Measurements from ENCODE around the gene MPP3.
"Not testable (repeated sequence)": the region's sequence is repeated elsewhere in the genome, so short reads cannot be mapped to it uniquely, and the experiment has no call there.

The MPP3 gene, protein sequence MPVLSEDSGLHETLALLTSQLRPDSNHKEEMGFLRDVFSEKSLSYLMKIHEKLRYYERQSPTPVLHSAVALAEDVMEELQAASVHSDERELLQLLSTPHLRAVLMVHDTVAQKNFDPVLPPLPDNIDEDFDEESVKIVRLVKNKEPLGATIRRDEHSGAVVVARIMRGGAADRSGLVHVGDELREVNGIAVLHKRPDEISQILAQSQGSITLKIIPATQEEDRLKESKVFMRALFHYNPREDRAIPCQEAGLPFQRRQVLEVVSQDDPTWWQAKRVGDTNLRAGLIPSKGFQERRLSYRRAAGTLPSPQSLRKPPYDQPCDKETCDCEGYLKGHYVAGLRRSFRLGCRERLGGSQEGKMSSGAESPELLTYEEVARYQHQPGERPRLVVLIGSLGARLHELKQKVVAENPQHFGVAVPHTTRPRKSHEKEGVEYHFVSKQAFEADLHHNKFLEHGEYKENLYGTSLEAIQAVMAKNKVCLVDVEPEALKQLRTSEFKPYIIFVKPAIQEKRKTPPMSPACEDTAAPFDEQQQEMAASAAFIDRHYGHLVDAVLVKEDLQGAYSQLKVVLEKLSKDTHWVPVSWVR

DNA sequence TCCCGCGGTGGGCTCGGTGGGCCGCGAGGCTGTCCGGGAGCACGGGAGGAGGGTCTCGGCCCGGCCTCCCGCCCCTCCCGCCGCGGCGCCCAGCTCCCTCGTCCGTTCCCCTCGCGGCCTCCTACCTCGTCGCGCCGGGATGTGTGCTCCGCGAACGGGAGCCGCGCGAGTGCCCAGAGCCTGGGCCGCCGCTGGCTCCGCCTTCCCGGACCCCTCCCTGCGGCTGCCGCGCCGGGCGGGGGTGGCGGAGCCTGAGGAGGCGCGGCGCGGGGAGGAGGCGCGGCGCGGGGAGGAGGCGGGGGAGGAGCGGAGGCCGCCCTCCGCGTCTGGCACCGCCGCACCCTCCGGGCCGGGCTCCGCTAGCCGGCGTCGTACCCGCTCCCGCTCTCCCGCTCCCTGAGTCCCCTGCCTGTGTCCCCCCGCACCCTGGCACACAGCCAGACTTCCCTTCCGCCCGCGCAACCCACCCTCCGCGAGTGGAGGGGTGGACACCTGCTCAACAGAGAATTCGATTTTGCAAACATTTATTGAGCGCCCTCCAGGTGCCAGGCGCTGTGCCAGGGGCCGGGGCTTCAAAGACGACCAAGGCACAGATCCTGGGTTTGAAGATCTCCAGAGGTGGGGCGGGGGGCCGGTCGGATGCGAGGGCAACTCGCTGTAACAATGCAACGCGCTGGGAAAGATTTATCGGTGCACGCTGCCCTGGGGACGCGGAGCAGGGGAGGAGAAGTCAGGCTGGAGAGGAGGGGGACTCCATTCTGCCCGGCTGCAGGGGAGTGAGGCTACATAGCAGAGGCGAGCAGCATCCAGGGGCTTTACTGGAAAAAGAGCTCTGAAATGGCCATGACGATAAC lies at the start of gene MPP3:
MPP3 (minus strand) TSS at position 171 of the 854 bp plus-strand sequence. CDS start 1,240 bp downstream, outside the sequence.
- peak; percentile 13 to 23 for DNase-seq (ENCODE audit: low read depth in 2 of 2)

DNA sequence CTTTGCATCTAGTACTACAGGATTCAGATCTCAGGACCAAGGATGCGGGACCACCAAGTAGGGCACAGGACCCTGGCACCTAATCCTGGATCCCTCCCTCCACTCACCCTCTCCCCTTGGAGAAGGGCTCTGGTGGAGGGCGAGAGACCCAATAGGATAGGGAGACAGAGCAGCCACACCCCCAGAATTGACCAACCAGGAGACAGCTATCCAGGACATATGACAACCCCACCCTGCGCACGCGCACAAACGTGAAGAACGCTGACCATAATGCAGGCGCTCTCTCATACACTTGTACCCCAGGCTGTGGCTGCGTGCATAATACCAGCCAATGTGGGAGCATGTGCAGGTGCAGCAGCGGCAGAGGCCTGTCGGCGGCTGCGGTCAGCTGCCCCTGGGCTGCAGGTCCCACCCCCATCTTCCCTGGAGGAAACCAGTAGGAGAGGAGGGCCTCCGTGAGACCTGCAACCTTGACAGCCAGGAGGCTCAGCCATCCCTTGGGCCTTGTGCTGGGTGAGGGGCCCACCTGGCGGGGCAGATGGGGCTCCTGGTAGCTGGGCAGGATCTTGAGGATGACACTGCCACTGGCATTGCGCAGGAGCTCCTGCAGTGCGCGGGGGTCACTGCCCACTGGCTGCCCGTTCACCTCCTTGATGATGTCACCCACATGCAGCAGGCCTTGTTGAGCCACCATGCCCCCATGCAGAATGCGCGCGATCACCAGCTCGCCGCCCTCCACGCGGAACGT lies 49.0 kb upstream of the MPP3 start:
- DNase-seq (ENCODE audit: low read depth in 2 of 2) = no peak

DNA sequence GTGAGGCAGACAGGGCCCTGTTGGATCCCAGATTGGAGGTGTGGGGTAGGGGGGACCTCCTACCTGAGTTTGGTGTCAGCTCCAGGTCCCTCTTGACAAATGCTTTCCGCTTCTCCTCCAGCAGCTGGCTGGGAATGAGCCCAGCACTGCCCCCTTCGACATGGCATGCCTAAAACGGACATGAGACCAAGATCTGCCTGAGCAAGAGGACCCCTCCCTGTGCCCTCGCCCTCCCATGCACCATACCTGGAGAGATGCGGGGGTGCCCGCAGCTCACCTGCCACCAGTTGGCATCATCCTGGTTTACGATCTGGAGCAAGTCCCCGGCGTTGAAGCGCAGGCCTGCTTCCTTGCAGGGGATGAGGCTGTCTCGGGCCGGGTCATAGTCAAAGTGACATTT lies 48.2 kb upstream of the MPP3 start:
- no peak for DNase-seq (ENCODE audit: low read depth in 2 of 2)

DNA sequence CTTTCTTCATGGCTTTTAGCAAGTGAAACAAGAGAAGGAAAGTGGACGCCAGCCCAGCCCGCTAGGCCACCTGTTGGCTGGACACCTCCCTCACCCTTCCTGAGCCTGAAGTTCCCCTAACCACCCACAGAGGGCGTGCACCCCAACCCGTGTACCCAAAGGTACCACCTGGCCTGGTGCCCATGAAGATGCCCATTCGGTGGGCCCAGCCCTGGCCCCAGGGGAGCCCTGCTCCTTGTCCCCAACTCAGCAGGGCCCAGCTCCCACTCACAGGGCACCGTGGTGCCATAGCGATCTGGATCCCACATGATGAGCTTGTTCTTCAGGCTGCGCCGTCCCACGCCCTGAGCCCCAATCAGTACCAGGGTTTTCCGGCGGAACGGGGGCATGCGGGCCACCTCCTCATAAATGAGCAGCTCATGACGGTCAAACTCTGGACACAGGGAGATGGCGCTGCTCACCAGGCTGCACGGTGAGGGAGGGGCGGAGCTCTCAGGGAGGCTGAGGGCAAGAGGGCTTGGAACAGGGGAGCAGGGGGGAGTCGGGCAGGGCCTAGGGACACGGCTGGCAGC lies 47.6 kb upstream of the MPP3 start:
- peak; percentile 10 to 32 for DNase-seq (ENCODE audit: low read depth in 2 of 2)

DNA sequence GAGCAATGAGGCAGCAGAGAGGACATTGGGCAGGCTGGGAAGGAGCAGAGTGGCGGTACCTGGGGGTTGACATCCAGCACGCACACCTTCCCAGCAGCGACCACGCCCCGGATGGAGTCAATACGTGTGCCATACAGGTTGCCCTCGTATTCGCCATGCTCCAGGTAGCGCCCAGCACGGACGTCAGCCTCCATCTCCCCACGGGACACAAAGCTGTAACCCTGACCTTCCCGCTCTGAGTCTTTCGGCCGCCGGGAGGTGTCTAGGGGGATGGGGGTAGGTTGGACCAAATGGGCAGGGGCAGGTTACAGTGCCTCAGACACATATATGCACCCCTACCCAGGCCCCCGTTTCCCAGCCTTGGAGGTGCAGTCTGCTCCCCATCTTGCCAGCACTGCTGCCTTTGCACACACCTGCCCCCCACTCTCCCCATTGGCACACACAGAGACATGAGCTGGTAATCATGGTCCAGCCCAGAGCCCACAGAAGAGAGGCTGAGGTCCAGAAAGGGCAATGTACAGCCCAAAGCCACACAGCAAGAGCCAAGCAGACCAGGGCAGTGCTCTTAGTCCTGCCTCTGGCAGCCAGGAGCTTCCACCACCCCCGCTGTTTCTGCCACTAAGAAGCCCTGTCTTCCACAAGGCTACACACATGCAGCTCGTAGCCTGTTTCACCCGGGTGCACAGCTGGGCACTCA lies 46.9 kb upstream of the MPP3 start:
- no peak for DNase-seq (ENCODE audit: low read depth in 2 of 2)

DNA sequence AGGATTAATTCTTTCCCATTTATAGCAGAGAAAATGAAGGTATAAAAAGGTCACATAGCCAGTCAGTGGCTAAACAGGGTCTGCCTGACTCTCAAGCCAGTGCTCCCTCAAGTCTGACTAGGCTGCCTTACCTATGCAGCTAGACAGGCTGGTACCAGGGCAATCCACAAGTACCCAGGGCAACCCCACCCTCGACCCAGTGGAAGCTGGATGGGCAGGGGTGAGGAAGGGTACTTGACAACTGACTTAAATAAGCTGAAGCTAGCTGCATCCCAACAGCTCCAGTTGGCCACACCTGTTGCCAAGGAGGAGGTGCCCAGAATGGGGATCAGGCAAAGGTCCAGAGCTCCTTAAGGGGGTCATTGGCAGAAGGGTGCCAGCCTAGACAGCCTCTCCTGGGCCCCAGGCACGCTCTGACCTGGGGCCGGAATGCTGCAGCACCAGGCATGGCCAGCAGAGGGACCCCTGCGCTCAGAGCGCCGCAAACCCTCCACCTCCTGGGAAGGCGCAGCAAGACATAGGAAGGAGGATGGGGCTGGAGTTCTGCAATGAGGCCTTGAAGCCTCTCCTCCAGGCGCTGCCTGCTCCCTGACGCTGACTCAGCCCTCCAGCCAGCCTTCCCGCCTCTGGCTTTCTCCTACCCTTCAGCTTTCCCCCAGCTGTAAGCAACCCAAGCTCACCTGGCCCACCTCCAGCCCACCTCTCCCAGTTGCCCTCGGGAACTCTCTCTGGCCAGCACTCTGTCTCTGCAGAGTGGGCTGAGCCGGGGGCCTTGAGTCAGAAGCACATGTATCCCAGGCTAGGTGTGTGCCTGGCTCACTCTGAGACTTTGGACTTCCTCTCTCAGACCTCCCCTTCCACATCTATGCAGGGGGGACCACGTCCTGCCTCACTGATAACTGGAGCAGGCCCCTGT lies 45.6 kb upstream of the MPP3 start:
- peak; percentile 54 to 64 for DNase-seq (ENCODE audit: low read depth in 2 of 2)

DNA sequence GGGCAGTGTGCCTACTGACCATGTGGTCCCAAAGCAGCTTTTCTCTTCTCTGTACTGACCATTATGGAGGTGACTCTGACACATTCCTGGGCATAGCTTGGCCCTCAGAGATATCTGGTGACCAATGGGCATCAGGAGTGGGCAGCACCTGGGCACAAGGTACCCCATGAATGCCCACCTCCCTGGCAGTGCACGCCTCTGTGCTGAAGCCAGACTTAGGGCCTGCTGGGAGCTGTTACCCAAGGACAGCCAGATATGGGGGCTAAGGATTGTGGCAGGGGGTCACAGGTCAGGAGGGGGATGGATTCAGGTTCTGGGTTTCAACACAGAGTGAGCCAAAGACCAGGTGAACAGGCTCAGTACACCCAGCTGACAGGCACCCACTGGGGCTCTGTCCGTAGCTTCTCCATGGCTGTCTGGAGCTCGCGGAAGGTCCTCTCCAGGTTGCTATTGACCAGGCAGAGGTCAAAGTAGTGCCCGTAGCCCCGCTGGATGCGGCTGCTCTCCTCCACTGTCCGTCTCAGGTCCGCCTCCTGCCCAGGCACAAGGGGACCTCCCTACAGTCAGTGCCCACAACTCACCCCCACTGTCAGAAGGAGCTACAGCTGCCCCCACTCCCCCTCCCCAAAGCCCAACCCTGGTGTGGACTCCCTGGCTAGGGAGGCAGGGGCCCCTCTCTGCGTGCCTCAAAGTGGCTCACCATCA lies 44.7 kb upstream of the MPP3 start:
- no peak for DNase-seq (ENCODE audit: low read depth in 2 of 2)

DNA sequence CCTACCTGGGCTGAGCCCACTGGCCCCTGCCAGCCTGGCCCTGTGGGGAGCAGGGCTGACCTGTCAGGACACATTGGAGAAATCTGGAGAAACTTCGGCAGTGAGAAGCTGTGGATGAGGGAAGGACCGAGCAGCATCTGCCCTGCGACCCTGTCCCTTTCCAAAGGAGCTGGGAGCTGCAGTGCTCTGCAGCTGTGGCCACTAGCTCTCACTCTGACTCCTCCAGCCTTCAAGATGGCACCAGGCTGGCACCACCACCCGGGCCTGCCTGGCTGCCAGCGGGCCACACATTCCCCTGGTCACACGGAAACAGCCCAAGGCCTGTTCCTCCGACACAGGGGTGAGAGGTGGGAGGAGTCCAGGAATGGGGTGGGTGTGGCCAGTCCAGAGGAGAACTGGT lies 44.1 kb upstream of the MPP3 start:
- no peak for DNase-seq (ENCODE audit: low read depth in 2 of 2)

DNA sequence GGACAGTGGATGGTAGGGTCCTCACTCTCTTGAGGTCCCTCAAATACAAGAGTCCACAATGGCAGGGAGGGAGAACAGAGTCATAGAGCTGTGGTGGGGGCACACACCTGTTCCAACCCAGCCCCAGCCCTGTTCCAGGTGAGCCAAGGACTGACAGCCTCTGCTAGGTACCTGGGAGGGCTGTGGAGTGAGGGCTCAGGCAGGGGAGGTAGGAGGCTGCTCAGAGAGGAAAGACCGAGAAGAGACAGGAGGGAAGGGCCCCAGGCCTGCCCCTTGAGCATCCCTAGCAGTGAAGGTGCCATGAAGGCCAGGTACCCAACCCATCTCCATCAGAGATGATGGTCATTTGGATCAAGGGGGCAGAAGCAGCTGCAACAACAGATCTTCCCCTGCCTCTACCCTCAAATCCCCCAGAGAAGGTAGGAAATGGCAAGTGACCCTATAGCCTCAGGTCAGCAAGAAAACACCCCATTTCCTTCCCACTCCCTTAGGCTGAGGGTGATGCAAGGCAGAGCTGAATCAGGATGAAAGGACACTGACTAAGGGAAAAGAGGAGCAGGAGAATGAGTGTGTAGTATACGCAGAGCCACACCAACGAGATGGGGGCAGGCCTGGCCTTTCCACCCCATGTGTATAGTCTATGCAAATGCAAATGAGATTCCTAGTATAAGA lies 42.7 kb upstream of the MPP3 start:
- no peak for DNase-seq (ENCODE audit: low read depth in 2 of 2)

DNA sequence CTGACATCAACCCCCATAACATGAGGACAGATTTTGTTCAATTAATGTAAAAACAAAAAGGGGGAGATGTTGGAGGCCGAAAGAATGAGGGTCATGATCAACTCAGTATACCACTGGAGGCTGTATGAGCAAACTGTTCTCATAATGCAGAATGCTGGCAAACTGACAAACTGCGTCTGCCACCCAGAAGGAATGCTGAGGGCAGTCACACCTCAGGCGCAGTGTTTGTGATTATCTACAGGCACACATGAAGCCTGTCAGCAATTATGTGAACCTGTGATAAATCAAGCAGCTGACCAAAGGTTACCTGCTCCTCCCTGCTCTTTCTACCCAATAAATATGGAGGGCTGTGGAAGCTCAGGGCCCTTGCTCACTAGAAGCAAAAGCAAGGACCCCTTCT lies 41.3 kb upstream of the MPP3 start:
- DNase-seq (ENCODE audit: low read depth in 2 of 2) = no peak

DNA sequence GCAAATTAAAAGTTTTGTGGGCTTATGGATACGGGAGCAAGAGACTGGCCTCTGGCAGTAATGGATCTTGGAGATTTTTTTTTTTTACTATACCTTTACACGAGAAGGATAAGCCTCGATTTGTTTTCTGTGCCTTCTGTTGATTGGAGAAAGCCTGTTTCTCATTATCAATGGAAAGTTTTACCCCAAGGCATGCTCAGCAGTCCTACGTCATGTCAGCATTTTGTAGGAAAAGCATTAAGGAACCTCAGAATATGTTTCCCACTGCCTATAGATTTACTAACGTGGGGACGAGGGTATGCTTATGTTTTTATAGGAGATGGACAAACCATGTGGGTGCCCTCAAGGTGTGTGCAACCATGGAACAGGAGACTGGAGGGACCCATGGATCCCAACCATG lies 40.9 kb upstream of the MPP3 start:
- DNase-seq (ENCODE audit: low read depth in 2 of 2) = no peak

DNA sequence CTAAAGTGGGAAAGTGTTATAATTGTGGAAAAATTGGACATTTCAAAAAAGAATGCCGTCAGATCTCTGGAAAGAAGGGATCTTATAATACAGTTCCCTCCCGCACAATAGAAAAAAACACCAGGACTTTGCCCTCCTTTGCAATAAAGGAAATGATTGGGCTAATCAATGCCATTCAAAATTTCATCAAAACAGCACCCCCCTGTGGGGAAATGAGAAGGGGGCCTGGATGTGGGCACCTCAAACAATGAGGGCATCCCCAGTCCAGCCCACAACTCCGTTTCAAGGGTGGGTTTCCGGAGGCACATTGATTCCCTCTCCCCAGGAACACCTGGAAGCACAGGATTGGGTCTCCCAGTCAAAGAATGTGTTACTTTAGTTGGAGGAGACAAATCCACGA lies 40.1 kb upstream of the MPP3 start:
- DNase-seq (ENCODE audit: low read depth in 2 of 2) = no peak

DNA sequence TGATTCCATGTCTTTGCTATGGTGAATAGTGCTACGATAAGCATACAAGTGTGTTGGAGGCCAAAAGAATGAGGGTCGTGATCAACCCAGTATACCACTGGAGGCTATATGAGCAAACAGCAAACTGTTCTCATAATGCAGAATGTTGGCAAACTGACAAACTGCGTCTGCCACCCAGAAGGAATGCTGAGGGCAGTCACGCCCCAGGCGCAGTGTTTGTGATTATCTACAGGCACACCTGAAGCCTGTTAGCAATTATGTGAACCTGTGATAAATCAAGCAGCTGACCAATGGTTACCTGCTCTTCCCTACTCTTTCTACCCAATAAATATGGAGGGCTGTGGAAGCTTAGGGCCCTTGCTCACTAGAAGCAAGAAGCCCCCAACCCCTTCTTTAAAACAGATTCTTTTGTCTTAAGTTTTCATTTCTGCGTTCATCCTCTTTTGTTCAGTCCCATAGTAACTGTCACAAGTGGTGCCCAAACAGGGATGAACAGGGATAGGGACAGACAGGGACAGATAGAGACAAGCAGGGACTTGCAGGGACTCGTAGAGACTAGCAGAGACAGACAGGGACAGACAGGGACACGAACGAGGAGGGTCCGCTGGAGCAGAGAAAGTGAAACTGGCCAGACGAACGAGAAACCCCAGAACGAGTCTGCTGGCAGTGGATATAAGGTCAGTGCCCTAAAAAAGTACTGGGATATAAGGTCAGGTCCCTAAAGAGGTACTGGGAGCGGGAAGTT lies 39.2 kb upstream of the MPP3 start:
- no peak for DNase-seq (ENCODE audit: low read depth in 2 of 2)

DNA sequence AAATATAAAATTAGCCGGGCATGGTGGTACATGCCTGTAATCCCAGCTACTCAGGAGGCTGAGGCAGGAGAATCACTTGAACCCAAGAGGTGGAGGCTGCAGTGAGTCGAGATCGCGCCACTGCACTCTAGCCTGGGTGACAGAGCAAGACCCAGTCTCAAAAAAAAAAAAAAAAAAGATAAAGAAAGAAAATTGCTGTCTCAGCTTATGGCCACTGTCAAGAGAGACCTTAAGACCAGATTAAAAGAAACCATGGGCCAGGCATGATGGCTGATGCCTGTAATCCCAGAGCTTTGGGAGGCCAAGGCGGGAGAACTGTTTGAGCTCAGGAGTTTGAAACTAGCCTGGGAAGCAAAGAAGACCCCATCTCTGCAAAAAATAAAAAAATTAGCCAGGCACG lies 36.1 kb upstream of the MPP3 start:
- not testable (repeated sequence) for DNase-seq (ENCODE audit: low read depth in 2 of 2)

DNA sequence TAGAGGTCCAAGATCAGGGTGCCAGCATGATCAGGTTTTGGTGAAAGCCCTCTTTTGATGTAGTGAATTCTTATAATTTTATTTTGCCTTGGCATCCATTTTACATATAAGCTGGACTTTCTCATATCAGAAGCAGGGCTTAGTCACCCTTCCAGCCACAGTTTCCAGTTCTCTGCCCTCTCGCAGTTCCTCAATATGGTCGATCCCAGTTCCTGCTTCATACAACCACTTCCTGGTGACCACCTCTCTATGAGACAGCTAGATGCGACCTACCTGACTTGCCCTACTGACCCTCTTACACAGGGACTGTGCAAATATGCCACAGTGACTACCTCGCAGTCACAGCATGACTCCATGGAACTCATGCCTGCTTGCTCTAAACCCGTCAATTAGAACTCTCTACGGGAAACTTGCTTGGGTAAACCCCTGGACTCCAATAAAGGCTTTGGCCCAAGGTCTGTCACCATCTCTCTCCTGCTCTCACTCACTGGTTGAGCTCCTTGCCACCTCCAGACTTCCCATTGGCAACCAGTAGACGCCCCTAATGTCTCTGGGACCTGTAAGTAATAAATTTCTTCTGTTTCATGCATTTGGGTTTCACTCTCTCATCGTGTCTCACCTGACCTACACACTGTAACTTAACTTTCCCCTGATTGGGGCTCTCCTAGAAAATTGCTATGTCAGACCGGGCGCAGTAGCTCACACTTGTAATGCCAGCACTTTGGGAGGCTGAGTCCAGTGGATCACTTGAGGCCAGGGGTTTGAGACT lies 35.5 kb upstream of the MPP3 start:
- no peak for DNase-seq (ENCODE audit: low read depth in 2 of 2)

DNA sequence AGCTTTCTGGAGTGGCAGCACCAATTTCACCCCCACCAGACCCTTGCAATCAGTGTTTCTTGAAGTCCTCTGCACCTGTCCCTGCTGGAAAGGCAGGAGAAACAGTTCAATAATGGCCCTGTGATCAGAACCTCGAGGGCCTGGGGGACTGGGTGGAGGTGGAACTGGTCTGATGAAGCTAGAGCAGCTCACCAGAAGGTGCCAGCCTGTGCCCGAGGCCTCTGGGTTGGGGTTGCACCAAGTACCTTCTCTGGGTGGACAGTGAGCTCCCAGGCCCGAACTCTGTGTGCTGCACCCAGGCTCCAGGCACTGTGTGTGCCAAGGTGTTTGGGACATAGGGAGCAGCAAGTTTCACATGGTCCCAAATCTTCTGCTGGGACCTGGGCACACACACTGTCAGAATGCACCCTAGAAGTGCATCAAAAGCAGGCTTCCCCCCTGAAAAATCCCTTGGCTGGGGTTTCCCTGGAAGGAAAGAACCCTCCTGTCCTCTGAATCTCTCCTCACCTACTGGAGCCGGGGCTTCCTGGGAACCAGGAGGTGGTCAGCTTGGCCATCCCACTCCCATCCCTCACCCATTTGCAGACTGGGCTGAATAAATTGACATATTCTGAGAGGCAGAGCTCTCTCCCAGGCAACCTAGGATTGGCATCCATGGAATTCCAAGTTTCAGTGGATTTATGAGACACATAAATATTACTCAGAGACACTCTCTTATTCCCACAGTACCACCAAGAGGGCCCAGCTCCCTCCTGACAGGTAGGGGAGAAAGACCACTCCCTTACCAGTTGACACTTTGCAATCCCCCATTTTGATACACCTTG lies 31.4 kb upstream of the MPP3 start:
- DNase-seq (ENCODE audit: low read depth in 2 of 2) = no peak

All from activated CD4-positive, alpha-beta T cell treated with anti-CD3 and anti-CD28 coated beads for 24 hours (primary cell).